GM12801 (cell line): ENCODE data around the gene IDH3G.

Experiments used
- TF ChIP-seq, protein P1 (sequence below): IDR thresholded peaks from one replicate; pipeline ENCODE4 v1.5.1; 2011; ENCODE audit warnings: control low read depth; ENCODE audit not compliant: insufficient read length; ENCODE audit errors: extremely low read depth

The IDH3G gene

DNA sequence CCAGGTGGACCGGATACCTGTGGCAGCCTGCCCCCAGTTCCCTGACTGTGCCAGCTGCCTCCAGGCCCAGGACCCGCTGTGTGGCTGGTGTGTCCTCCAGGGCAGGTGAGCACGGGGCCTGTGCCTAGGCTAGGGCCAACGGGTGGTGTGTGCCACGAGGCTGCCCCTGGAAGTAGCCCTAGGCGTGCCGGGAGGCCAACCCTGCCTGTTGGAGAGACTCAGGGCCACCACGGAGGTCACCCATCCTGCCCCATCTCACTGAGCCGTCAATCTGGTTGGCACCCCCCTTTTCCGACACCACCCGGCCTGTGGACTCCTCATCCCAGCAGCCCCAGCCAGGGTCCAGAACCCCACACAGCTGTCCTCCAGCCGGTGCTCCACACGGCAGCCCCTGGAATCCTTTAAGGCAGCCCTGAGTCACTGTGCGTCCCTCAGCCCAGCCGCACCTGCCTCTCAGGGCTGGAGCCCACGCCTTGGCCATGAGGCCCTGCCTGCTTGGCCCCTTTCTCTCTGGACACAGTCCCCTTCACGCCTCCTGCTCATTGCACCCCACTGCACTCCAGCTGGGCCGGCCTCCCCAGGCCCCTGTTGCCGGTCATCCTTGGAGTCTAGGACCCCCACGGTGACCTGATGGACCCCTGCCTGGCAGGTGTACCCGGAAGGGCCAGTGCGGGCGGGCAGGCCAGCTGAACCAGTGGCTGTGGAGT, 24.9 kb downstream of the IDH3G start:
- TF ChIP-seq, protein P1, sequence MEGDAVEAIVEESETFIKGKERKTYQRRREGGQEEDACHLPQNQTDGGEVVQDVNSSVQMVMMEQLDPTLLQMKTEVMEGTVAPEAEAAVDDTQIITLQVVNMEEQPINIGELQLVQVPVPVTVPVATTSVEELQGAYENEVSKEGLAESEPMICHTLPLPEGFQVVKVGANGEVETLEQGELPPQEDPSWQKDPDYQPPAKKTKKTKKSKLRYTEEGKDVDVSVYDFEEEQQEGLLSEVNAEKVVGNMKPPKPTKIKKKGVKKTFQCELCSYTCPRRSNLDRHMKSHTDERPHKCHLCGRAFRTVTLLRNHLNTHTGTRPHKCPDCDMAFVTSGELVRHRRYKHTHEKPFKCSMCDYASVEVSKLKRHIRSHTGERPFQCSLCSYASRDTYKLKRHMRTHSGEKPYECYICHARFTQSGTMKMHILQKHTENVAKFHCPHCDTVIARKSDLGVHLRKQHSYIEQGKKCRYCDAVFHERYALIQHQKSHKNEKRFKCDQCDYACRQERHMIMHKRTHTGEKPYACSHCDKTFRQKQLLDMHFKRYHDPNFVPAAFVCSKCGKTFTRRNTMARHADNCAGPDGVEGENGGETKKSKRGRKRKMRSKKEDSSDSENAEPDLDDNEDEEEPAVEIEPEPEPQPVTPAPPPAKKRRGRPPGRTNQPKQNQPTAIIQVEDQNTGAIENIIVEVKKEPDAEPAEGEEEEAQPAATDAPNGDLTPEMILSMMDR: no peak

DNA sequence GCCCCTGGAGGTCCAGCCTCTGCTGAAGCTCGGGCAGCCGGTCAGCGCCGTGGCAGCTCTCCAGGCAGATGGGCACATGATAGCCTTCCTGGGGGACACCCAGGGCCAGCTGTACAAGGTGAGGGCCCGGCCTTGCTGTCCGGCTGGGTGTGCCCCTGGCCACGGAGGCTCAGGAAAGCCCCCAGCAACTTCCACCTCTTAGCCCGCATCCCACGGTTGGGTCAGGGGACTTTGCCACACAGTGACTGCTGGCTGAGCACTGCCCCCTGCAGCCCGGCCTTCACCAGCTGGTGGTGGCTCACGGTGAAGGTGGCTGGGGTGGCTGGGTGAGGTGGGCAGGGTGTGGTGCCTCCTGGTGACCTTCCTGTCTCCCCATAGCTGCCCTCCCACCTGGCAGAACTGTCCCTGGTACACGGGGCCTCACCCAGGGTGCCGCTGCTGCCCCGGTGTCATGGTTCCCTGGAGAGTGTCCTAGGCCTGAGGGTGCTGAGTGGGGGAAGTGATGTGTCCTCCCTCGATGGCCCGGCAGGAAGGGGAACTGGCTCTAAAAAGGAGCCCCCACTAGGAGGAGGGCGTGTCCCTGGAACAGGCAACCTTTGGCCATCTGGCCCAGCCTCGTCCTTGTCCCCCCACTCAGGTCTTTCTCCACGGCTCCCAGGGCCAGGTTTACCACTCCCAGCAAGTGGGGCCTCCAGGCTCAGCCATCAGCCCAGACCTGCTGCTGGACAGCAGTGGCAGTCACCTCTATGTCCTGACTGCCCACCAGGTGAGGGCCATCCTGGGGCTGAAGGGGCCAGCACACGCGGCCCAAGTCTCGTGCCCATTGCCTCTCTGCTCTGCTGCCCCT, 25.6 kb downstream of the IDH3G start:
- TF ChIP-seq, protein P1: no peak

DNA sequence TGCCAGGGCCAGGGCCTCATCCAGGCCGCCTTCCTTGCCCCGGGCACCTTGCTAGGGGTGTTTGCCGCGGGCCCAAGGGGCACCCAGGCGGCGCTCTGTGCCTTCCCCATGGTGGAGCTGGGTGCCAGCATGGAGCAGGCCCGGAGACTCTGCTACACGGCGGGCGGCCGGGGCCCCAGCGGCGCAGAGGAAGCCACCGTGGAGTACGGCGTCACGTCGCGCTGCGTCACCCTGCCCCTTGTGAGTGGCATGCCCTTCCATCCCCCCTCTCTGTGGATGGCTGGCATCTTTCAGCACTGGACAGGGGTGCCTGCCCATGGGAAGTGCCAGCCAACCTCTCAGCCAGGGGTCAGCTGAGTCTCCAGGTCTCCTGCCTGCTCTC, 26.5 kb downstream of the IDH3G start:
- TF ChIP-seq, protein P1: no peak

DNA sequence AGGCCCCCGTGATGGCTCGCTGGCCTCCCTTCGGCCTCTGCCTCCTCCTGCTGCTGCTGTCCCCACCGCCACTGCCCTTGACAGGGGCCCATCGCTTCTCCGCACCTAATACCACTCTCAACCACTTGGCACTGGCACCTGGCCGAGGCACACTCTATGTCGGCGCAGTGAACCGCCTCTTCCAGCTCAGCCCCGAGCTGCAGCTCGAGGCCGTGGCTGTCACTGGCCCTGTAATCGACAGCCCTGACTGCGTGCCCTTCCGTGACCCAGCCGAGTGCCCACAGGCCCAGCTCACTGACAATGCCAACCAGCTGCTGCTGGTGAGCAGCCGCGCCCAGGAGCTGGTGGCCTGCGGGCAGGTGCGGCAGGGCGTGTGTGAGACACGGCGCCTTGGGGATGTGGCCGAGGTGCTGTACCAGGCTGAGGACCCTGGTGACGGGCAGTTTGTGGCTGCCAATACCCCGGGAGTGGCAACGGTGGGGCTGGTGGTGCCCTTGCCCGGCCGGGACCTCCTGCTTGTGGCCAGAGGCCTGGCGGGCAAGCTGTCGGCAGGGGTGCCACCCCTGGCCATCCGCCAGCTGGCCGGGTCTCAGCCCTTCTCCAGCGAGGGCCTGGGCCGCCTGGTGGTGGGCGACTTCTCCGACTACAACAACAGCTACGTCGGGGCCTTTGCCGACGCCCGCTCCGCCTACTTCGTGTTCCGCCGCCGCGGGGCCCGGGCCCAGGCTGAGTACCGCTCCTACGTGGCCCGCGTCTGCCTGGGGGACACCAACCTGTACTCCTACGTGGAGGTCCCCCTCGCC, 27.1 kb downstream of the IDH3G start:
- TF ChIP-seq, protein P1: no peak

DNA sequence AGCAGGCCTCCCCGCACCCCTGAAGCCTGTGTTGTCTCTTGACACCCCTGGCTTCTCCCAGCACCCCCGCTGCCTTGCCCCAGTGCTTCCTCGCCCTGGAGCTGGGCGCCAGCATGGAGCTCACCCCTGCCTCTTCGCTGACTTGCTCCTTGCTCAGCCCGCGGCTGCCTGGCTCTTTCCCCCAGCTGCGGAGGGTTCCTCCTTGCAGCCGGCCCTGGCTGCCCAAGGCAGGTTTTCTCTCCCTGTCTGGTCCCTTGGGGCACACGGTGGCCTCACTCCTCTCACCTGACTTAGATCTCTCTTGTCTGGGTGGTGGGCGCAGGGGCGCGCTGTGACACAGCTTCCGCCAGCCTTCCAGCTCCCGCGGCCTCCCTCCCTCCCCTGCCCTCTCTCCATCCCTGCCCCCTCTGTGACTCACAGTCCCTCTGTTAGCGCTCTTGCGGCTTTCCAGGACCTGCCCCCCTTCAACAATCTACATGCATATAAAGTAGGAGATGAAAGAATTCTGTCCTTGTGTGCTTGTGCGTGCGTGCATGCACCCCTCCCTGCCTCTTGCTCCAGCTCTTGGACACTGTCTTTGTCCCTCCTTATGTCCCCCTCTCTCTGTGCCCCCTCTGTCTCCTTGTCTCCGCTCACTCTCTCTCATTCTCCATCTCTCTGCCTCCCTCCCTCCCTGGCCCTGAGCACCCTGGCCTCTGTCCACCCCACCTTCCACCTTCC, 27.9 kb downstream of the IDH3G start:
- TF ChIP-seq, protein P1: no peak

DNA sequence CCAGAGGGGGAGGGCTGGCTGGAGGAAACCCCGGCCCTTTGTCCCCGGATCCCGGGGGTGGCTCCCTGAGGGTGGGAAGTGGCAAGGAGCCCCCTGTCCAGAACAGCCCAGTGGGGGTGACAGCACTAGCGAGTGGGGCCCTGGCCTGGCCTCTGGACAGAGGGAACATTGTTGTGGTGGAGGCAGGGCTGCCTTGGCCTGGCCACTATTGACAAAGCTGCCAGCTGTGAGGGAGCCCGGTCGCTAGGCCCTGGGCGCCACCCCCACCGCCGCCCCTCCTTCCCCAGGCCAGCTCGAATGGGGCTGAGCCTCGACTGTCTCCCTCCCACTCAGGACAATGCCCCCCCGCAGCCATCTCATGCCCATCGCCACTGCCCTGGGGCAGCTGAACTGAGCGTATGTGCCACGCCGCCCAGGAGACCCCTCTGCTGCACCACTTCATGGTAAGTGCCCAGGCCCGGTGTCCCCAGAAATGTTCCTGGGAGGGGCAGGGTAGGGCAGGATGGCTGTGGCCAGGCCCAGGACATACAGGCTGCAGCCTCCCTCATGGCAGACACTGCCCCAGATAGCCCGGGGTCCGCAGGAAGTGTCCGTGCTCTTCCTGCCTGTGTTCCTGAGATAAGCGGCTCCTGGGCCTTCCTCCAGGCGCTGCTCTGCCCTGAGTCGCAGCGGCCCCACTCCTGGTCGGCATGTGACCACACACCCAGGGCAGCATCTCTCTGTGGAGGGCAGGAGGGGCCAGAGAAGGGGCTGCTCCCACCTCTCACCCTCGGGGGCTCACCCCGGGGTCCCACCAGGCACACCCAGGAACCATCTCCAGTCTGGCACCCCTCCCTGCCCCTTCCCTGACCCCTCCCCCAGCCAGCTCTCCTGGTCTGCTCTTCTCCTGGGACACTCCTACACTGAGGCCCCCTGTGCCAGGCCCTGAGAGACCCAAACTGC, 28.8 kb downstream of the IDH3G start:
- TF ChIP-seq, protein P1: no peak
